HL-60/S4 treated with phorbol 12-myristate 13-acetate at 8.2 ng/mL for 4 days and 3 days (cell line): Measurements from ENCODE around the gene LRRC25.

Source experiments
- in situ Hi-C: fragments of 300-500 bp; cut with MboI; formaldehyde crosslinking; loops from 2 replicates; pipeline ENCODE4 v1.15.0; 2022; ENCODE audit warnings: low sequenced_read_pairs

Gene LRRC25

DNA sequence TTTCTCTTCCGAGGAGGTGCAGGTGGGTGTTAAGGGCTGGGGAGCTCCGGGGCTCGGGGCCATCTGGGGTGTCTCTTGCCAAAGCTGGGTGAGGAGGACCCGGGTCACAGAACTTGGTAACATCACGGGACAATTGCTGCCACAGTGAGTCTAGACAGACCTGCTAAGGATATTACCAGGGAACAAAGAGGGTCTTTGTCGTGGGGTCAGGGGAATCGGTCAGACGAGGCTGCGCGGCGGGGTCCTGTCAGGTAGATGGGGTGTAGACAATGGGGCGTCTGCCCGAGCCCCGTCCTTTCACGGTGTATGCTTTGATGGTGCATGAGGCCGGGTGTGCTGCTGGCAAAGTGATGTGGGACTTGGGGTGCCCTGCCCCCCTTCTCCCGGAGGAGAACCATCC is 49.3 kb downstream of the LRRC25 start:
- in situ Hi-C loops = loop anchor here (25.0 kb wide), 1 partner anchor 136 kb away; the partner anchor contains the start of gene RAB3A

DNA sequence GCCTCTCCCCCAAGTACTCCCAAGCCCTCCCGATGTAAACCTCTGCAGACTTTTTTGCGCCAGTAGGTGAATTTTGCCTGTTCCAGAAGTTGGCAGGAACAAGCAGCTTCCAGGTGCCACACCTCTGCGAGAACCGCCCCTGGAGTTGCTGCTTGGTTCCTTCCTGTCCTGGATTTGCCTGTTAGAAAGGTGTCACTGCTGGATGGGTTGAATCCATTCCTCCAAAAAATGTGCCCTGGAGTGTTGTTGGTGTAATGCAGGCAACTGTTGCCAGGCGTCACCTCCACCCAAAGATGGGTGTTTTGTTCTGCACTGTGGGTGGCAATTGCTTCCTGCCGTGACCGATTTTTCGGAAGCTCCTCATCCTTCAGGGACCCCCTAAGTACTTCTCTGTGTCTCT is 51.3 kb downstream of the LRRC25 start:
- in situ Hi-C loops = loop anchor here (25.0 kb wide), 1 partner anchor 134 kb away; the partner anchor contains the start of gene RAB3A

DNA sequence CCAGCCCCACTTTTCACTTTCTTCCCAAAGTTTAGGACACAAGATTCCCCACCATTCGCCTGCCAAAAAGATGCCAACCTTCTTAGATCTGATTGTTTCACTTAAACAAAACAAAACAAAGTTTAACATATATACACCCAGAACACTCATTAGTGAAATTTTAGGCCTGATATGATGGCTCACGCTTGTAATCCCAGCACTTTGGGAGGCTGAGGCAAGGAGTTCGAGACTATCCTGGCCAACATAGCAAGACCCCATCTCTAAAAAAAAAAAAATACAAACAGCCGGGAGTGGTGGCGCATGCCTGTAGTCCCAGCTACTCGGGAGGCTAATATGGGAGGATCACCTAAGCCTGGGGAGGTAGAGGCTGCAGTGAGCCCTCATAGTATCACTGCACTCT is 52.1 kb downstream of the LRRC25 start:
- in situ Hi-C loops = loop anchor here (25.0 kb wide), 1 partner anchor 133 kb away; the partner anchor contains the start of gene RAB3A

DNA sequence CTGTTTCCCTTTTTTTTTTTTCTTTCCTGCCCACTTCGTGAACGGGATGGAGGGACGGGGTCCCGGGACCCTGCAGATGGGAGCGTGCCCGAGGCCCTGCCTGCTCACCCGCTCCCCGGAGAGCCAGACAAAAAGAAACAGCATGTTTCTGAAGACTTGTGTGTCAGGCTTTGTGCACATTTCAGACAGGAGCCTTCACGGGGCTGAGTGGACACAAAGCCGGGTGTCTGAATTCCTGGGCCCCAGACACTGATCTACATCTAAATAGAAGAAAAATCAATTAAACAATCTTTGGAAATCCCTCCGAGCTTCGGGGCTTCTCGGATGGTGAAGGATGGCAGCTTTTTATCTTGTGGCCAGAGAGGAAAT is 52.9 kb downstream of the LRRC25 start:
- in situ Hi-C loops = loop anchor here (25.0 kb wide), 1 partner anchor 132 kb away; the partner anchor contains the start of gene RAB3A

DNA sequence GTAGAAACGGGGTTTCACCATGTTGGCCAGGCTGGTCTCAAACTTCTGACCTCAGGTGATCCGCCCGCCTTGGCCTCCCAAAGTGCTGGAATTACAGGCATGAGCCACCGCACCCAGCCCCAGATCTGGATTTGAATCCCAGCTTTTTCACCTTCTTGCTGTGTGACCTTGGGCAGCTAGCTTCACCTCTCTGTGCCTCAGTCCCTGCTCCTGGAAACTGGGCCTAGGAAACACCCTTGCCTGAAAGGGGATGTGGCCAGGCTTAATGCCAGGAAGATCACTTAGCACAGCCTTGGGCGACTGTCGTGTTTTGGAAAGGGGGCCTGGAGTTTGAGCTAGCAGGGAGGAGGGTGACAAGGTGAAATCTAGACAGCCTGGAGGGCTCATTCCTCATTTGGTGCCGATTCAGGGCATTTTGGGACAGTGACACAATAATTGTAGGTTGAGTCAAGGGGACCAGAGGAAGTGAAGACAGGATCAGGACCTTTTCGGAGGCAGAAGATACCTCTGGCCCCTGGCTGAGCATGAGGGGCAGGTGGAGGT is 55.3 kb downstream of the LRRC25 start:
- in situ Hi-C loops = loop anchor here (25.0 kb wide), 1 partner anchor 130 kb away; the partner anchor contains the start of gene RAB3A
